ENCODE measurements around the gene DAP3.
"Not testable (repeated sequence)": the region's sequence is repeated elsewhere in the genome, so short reads cannot be mapped to it uniquely, and the experiment has no call there.

DAP3 gene

DNA sequence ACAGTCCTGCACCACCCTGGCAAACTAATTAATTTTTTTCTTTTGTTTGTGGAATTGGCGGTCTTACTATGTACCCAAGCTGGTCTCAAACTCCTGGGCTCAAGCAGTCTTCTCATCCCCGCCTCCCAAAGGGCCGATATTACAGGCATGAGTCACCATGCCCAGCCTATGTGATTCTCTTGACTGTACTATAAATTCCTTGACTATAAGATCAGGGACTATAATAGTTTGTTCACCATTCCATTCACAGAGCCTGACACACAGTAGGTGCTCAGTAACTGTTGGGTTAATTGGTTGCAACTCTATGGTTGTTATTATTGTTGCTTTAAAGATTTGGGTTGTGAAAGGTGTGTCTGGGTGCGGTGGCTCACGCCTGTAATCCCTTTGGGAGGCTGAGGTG lies 17.2 kb downstream of the DAP3 start:
- peak; percentile 83 for ATAC-seq
- TF ChIP-seq, protein P1, sequence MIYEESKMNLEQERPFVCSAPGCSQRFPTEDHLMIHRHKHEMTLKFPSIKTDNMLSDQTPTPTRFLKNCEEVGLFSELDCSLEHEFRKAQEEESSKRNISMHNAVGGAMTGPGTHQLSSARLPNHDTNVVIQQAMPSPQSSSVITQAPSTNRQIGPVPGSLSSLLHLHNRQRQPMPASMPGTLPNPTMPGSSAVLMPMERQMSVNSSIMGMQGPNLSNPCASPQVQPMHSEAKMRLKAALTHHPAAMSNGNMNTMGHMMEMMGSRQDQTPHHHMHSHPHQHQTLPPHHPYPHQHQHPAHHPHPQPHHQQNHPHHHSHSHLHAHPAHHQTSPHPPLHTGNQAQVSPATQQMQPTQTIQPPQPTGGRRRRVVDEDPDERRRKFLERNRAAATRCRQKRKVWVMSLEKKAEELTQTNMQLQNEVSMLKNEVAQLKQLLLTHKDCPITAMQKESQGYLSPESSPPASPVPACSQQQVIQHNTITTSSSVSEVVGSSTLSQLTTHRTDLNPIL (CRISPR knock-in tag; IDR thresholded peaks at IDR 0.05; ENCODE audit: low read depth), result no peak
- TF ChIP-seq ZNF8 (CRISPR knock-in tag; IDR thresholded peaks at IDR 0.05) (no peak), ARNTL (CRISPR knock-in tag; IDR thresholded peaks at IDR 0.05; ENCODE audit: borderline replicate concordance, low read depth) (no peak), OSR1 (CRISPR knock-in tag; IDR thresholded peaks at IDR 0.05) (no peak)
- TF ChIP-seq, protein P2, sequence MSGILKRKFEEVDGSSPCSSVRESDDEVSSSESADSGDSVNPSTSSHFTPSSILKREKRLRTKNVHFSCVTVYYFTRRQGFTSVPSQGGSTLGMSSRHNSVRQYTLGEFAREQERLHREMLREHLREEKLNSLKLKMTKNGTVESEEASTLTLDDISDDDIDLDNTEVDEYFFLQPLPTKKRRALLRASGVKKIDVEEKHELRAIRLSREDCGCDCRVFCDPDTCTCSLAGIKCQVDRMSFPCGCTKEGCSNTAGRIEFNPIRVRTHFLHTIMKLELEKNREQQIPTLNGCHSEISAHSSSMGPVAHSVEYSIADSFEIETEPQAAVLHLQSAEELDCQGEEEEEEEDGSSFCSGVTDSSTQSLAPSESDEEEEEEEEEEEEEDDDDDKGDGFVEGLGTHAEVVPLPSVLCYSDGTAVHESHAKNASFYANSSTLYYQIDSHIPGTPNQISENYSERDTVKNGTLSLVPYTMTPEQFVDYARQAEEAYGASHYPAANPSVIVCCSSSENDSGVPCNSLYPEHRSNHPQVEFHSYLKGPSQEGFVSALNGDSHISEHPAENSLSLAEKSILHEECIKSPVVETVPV (CRISPR knock-in tag; IDR thresholded peaks at IDR 0.05), result no peak

DNA sequence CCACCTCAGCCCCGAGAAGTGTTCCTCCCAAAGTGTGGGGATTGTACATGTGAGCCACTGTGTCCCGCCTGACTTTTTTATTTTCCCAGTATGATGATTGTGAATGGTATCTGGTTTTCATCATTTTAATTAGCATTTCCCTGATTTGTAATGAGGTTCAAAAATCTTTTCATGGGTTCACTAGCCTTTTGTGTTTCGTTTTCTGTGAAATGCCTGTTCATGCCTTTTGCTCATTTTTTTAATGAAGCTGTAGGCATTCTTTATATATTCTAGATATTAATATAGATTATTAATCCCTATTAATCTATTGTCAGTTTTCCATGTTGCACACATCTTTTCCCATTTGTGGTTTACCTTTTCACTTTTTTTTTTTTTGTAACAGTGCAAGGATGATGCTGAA lies 20.5 kb downstream of the DAP3 start:
- TF ChIP-seq CSDC2 (CRISPR knock-in tag; IDR thresholded peaks at IDR 0.05), result no peak
- no peak for TF ChIP-seq ZNF8 (CRISPR knock-in tag; IDR thresholded peaks at IDR 0.05)
- TF ChIP-seq GLIS3 (CRISPR knock-in tag; IDR thresholded peaks at IDR 0.05), result no peak
- no peak for TF ChIP-seq ISL1 (CRISPR knock-in tag; IDR thresholded peaks at IDR 0.05)
- no peak for TF ChIP-seq TOX (CRISPR knock-in tag; IDR thresholded peaks at IDR 0.05; ENCODE audit: borderline replicate concordance)
- TF ChIP-seq ZNF70 (CRISPR knock-in tag; IDR thresholded peaks at IDR 0.05), result no peak
- TF ChIP-seq BACH2 (CRISPR knock-in tag; IDR thresholded peaks at IDR 0.05; ENCODE audit: borderline replicate concordance), result no peak
- TF ChIP-seq ZNF565 (CRISPR knock-in tag; conservative IDR thresholded peaks at IDR 0.05; ENCODE audit: low read depth), result no peak
- TF ChIP-seq RARB (CRISPR knock-in tag; IDR thresholded peaks at IDR 0.05), result no peak
- TF ChIP-seq, protein P2 (CRISPR knock-in tag; IDR thresholded peaks at IDR 0.05), result no peak
- TF ChIP-seq, protein P3, sequence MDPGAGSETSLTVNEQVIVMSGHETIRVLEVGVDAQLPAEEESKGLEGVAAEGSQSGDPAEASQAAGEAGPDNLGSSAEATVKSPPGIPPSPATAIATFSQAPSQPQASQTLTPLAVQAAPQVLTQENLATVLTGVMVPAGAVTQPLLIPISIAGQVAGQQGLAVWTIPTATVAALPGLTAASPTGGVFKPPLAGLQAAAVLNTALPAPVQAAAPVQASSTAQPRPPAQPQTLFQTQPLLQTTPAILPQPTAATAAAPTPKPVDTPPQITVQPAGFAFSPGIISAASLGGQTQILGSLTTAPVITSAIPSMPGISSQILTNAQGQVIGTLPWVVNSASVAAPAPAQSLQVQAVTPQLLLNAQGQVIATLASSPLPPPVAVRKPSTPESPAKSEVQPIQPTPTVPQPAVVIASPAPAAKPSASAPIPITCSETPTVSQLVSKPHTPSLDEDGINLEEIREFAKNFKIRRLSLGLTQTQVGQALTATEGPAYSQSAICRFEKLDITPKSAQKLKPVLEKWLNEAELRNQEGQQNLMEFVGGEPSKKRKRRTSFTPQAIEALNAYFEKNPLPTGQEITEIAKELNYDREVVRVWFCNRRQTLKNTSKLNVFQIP (CRISPR knock-in tag; IDR thresholded peaks at IDR 0.05; ENCODE audit: borderline replicate concordance, low read depth), result no peak
- no peak for TF ChIP-seq ESRRG (CRISPR knock-in tag; IDR thresholded peaks at IDR 0.05)
- TF ChIP-seq, protein P1 (CRISPR knock-in tag; IDR thresholded peaks at IDR 0.05; ENCODE audit: low read depth), result no peak
- no peak for TF ChIP-seq OSR1 (CRISPR knock-in tag; IDR thresholded peaks at IDR 0.05)
- no peak for TF ChIP-seq PPARA (CRISPR knock-in tag; IDR thresholded peaks at IDR 0.05; ENCODE audit: borderline replicate concordance)
- TF ChIP-seq, protein P4, sequence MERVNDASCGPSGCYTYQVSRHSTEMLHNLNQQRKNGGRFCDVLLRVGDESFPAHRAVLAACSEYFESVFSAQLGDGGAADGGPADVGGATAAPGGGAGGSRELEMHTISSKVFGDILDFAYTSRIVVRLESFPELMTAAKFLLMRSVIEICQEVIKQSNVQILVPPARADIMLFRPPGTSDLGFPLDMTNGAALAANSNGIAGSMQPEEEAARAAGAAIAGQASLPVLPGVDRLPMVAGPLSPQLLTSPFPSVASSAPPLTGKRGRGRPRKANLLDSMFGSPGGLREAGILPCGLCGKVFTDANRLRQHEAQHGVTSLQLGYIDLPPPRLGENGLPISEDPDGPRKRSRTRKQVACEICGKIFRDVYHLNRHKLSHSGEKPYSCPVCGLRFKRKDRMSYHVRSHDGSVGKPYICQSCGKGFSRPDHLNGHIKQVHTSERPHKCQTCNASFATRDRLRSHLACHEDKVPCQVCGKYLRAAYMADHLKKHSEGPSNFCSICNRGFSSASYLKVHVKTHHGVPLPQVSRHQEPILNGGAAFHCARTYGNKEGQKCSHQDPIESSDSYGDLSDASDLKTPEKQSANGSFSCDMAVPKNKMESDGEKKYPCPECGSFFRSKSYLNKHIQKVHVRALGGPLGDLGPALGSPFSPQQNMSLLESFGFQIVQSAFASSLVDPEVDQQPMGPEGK (CRISPR knock-in tag; IDR thresholded peaks at IDR 0.05; ENCODE audit: borderline replicate concordance), result no peak
- no peak for TF ChIP-seq ZC3H10 (CRISPR knock-in tag; IDR thresholded peaks at IDR 0.05)
- no peak for ATAC-seq

DNA sequence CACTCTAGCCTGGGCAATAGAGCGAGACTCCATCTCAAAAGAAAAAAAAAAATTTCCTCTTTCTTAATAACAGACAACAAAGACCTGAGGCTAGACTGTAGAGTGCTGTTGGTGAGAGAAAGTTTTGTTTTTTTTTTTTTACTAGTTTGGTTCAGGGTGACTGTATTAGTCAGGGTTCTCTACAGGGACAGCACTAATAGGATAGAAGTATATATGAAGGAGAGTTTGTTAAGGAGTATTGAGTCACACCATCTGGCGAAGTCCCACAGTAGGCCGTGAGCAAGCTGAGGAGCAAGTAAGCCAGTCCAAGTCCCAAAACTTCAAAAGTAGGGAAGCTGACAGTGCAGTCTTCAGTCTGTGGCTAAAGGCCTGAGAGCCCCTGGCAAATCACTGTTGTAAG lies 22.6 kb downstream of the DAP3 start:
- not testable (repeated sequence) for ATAC-seq

DNA sequence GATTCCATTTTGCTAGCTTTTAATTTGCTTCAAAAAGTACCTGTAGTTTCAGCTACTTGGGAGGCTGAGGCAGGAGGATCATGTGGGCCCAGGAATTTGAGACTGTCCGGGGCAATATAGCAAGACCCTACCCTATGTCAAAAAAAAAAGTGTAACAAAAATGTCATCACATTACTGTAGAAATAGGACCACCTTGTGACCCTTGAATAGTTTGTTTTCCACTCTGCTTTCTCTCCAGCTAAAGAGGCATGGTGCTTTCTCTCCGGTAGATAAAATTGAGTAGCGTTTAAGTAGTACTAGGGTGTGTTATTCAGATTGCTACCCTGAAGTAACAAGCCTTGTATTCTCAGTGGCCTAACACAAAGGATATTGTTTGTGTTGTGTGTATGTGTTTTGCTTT lies 23.7 kb downstream of the DAP3 start:
- peak; percentile 42 for ATAC-seq

DNA sequence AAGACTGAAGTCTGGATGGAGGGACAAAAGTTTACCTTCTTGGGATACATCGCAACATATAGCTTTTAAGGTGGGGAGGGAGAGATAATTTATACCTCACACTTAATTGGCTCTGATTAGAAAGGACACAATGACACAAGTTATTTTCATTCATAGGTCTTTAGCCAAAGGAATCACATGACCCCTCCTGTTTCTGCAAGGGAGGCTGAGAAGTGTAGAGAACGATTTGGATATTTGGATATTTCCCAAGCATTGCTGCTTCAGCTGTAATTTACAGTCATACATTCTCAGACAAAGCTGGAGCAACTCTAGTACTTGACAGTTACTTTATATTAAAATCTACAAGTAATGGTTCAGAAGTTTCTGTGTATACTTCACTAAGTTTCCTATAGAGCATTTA lies 24.2 kb downstream of the DAP3 start:
- ATAC-seq, result no peak
- TF ChIP-seq ZC3H10 (CRISPR knock-in tag; IDR thresholded peaks at IDR 0.05) (no peak), RARB (CRISPR knock-in tag; IDR thresholded peaks at IDR 0.05) (no peak), CSDC2 (CRISPR knock-in tag; IDR thresholded peaks at IDR 0.05) (no peak), ZFP30 (CRISPR knock-in tag; IDR thresholded peaks at IDR 0.05) (no peak), TOX (CRISPR knock-in tag; IDR thresholded peaks at IDR 0.05; ENCODE audit: borderline replicate concordance) (no peak), ZNF565 (CRISPR knock-in tag; conservative IDR thresholded peaks at IDR 0.05; ENCODE audit: low read depth) (no peak), ZNF8 (CRISPR knock-in tag; IDR thresholded peaks at IDR 0.05) (no peak)
- TF ChIP-seq, protein P5, sequence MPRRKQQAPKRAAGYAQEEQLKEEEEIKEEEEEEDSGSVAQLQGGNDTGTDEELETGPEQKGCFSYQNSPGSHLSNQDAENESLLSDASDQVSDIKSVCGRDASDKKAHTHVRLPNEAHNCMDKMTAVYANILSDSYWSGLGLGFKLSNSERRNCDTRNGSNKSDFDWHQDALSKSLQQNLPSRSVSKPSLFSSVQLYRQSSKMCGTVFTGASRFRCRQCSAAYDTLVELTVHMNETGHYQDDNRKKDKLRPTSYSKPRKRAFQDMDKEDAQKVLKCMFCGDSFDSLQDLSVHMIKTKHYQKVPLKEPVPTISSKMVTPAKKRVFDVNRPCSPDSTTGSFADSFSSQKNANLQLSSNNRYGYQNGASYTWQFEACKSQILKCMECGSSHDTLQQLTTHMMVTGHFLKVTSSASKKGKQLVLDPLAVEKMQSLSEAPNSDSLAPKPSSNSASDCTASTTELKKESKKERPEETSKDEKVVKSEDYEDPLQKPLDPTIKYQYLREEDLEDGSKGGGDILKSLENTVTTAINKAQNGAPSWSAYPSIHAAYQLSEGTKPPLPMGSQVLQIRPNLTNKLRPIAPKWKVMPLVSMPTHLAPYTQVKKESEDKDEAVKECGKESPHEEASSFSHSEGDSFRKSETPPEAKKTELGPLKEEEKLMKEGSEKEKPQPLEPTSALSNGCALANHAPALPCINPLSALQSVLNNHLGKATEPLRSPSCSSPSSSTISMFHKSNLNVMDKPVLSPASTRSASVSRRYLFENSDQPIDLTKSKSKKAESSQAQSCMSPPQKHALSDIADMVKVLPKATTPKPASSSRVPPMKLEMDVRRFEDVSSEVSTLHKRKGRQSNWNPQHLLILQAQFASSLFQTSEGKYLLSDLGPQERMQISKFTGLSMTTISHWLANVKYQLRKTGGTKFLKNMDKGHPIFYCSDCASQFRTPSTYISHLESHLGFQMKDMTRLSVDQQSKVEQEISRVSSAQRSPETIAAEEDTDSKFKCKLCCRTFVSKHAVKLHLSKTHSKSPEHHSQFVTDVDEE (CRISPR knock-in tag; IDR thresholded peaks at IDR 0.05), result no peak
- TF ChIP-seq, protein P4 (CRISPR knock-in tag; IDR thresholded peaks at IDR 0.05; ENCODE audit: borderline replicate concordance), result no peak

Measured in SK-N-SH treated with all-trans-retinoic acid at 6 μM for 48 hours (cell line).